Stomach (tissue), 9 donors: ENCODE measurements around the gene GET4. TPM values are rescaled to one million over a fixed set of nuclear protein-coding genes. Genes with fewer than 3 reads are reported as not detected.
A peak's percentile ranks its signal among the peaks of the same experiment; 100 is the strongest.
"Not testable (repeated sequence)": the region's sequence is repeated elsewhere in the genome, so short reads cannot be mapped to it uniquely, and the experiment has no call there.

Experiments
- DNase-seq, 2 donors: peaks; one replicate each; pipeline versions ENCODE4 v3.0.0 to v3.0.0-alpha.2; 2013 to 2019
- H3K27ac ChIP-seq, 5 donors: fragments of 200-600 bp in 4 of 5; sonication (generic) in 4 of 5; one replicate each; pipeline ENCODE4 v1.5.1; 2013 to 2019; ENCODE audit warnings: mild to moderate bottlenecking in 1 of 5, moderate library complexity in 1 of 5
- H3K27me3 ChIP-seq, 3 donors: fragments of 200-600 bp; sonication (generic); one replicate each; pipeline ENCODE4 v1.5.1; 2017 to 2019; ENCODE audit warnings: mixed run types in 1 of 3
- H3K36me3 ChIP-seq, 4 donors: fragments of 200-600 bp; sonication (generic); 1 replicate in 3 of 4; 2 replicates in 1 of 4; pipeline ENCODE4 v1.5.1; 2016 to 2019
- H3K4me1 ChIP-seq, 4 donors: fragments of 200-600 bp; sonication (generic); one replicate each; pipeline ENCODE4 v1.5.1; 2016 to 2019
- H3K4me3 ChIP-seq, 4 donors: fragments of 200-600 bp; sonication (generic) in 3 of 4; one replicate each; pipeline ENCODE4 v1.5.1; 2016 to 2019; ENCODE audit warnings: mild to moderate bottlenecking in 1 of 4
- H3K9me3 ChIP-seq, 4 donors: fragments of 200-600 bp; sonication (generic); one replicate each; pipeline ENCODE4 v1.5.1; 2016 to 2019
- EP300 ChIP-seq: sonication (generic); formaldehyde crosslinking; IDR thresholded peaks from one replicate; pipeline ENCODE4 v1.6.1; 2017; ENCODE audit warnings: antibody characterized with exemption
- POLR2A ChIP-seq, 4 donors: fragments of 450-650 bp; IDR thresholded peaks; one replicate each; pipeline ENCODE4 v1.6.1; 2016; ENCODE audit warnings: antibody characterized with exemption in 4 of 4, control low read depth in 2 of 4, mild to moderate bottlenecking in 1 of 4, moderate library complexity in 1 of 4
- POLR2AphosphoS5 ChIP-seq, 3 donors: sonication (generic); formaldehyde crosslinking; IDR thresholded peaks; one replicate each; pipeline ENCODE4 v1.6.1; 2016; ENCODE audit warnings: antibody characterized with exemption in 3 of 3
- WGBS, 5 donors: extraction: QIAGEN DNeasy Blood & Tissue Kit in 3 of 5; methylation state at CpG; one replicate each; pipeline versions ENCODE4 v1.1.5 to v1.1.7; 2013 to 2018; 5-methylcytosine and 5-hydroxymethylcytosine counted together
- intact Hi-C: fragments of 100-400 bp; cut with DNase I; formaldehyde crosslinking; loops from one replicate; pipeline ENCODE4 v1.15.1; 2023; ENCODE audit warnings: low total_unique reads
- polyA plus RNA-seq, 3 donors: library from polyadenylated mRNA; stranded (reverse); fragments of 200-250 nt; gene quantifications; one replicate each; pipeline ENCODE4 v1.2.3, GENCODE V29; 2013
- total RNA-seq, 5 donors: library from RNA; depleted of rRNA; stranded (reverse); fragments of >200 nt; gene quantifications; one replicate each; pipeline versions ENCODE4 v1.1.0 to v1.2.3, GENCODE V29; 2014 to 2016
- TF ChIP-seq, protein P1 (sequence below), 7 experiments: fragments of 450-650 bp in 4 of 7; fragments of 200-600 bp in 3 of 7; sonication (generic) in 3 of 7; IDR thresholded peaks; one replicate each; pipeline ENCODE4 v1.5.1; 2016 to 2019; ENCODE audit warnings: antibody characterized with exemption in 7 of 7, control low read depth in 2 of 7, mild to moderate bottlenecking in 1 of 7
- donor health status: healthy with polysubstance abuse.
- donor health status: Bipolar disorder and iron deficiency.
- donor health status: healthy.

GET4 gene
- total and polyA plus RNA-seq, 8 donors = 22.4 to 140 (median 46.6) TPM

- H3K4me1 ChIP-seq = peaks cover 31 to 54% (median 40%) of the 10 kb centered on the region in 4 donors
- no peaks in the 10 kb centered on the region for H3K27me3 ChIP-seq
- H3K27ac ChIP-seq = peak overlapping the region; percentile 83 to 94 (median 87)
- TF ChIP-seq POLR2AphosphoS5 (IDR thresholded peaks at IDR 0.05) = peak in 1 of 3 donors; percentile 60
- TF ChIP-seq, protein P1, sequence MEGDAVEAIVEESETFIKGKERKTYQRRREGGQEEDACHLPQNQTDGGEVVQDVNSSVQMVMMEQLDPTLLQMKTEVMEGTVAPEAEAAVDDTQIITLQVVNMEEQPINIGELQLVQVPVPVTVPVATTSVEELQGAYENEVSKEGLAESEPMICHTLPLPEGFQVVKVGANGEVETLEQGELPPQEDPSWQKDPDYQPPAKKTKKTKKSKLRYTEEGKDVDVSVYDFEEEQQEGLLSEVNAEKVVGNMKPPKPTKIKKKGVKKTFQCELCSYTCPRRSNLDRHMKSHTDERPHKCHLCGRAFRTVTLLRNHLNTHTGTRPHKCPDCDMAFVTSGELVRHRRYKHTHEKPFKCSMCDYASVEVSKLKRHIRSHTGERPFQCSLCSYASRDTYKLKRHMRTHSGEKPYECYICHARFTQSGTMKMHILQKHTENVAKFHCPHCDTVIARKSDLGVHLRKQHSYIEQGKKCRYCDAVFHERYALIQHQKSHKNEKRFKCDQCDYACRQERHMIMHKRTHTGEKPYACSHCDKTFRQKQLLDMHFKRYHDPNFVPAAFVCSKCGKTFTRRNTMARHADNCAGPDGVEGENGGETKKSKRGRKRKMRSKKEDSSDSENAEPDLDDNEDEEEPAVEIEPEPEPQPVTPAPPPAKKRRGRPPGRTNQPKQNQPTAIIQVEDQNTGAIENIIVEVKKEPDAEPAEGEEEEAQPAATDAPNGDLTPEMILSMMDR (IDR thresholded peaks at IDR 0.05) = no peak
- H3K36me3 ChIP-seq = peaks cover 59 to 90% (median 85%) of the 10 kb centered on the region in 4 donors
- 71 to 94% (median 86%) methylated on average over 13 to 17 of the region's 17 CpGs for whole genome bisulfite sequencing, 5 donors
- H3K4me3 ChIP-seq = peak overlapping the region in 1 of 4 donors; percentile 16
- no peaks in the 10 kb centered on the region for H3K9me3 ChIP-seq
- DNase-seq = no peak
- intact Hi-C loops = no loop called here
These were observed 8.2 kb upstream of the GET4 start for GRCh38 chr7:868189-868486.

DNA sequence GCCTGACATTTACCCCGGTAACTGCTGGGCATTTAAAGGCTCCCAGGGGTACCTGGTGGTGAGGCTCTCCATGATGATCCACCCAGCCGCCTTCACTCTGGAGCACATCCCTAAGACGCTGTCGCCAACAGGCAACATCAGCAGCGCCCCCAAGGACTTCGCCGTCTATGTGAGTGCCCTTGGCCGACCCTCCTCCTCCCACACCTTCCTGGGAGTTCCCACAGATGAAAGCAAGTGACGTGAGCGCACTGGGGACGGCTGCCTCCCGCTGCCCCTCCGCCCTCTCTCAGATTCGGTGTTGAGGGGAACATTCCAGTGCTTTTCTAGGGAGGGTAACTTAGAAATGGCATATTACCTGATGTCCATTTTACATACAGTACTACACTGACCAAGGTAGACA lies 7.0 kb upstream of the GET4 start:
- intact Hi-C loops = no loop called here
- peak overlapping the region; percentile 34 to 94 (median 62) for H3K27ac ChIP-seq
- H3K4me1 ChIP-seq = peaks cover 41 to 67% (median 51%) of the 10 kb centered on the region in 4 donors
- no peak for DNase-seq
- H3K36me3 ChIP-seq = peaks cover 53 to 82% (median 75%) of the 10 kb centered on the region in 4 donors
- H3K4me3 ChIP-seq = no peak overlapping the region
- H3K27me3 ChIP-seq = no peaks in the 10 kb centered on the region
- TF ChIP-seq POLR2A (IDR thresholded peaks at IDR 0.05) (no peak), EP300 (no peak), POLR2AphosphoS5 (IDR thresholded peaks at IDR 0.05) (no peak)
- TF ChIP-seq, protein P1 (IDR thresholded peaks at IDR 0.05) = no peak
- H3K9me3 ChIP-seq = no peaks in the 10 kb centered on the region
- WGBS, 5 donors = 76 to 88% (median 81%) methylated on average over 14 of the region's 14 CpGs

DNA sequence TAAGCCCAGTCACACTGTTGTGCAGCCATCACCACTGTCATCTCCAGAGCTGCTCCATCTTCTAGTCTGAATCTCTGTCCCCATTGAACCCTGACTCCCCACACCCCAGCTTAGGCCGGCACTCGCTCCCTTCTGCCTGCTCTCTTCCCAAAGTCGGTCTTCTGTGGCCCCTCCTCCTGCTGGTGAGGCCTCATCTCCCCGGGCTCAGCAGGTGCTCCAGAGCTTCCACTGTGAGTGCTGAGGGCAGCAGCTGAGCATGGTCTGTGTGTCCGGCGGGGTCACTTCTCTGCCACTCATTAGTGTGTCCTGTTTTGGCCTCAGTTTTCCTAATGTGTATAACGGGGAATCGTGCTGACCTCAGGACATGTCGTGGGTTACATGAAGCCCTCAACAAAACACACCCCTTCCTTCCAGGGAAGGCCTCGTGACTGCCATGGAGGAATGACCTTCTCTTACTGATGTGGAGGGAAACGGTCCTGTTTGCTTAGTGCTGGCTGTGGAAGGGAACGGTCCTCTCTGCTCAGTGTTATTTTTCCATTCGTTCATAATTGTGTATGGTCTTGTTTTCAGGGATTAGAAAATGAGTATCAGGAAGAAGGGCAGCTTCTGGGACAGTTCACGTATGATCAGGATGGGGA lies 4.3 kb upstream of the GET4 start:
- Histone ChIP-seq H3K4me1 (peaks cover 36 to 72% (median 54%) of the 10 kb centered on the region in 4 donors), H3K4me3 (no peak overlapping the region), H3K27ac (peak overlapping the region in 4 of 5 donors; percentile 66 to 95 (median 84)), H3K27me3 (no peaks in the 10 kb centered on the region), H3K36me3 (peaks cover 37 to 56% (median 53%) of the 10 kb centered on the region in 4 donors), H3K9me3 (no peaks in the 10 kb centered on the region)
- no peak for DNase-seq
- TF ChIP-seq POLR2AphosphoS5 (IDR thresholded peaks at IDR 0.05) = no peak
- no peak for TF ChIP-seq EP300
- TF ChIP-seq, protein P1 (IDR thresholded peaks at IDR 0.05) = no peak
- TF ChIP-seq POLR2A (IDR thresholded peaks at IDR 0.05) = no peak
- WGBS, 5 donors = 65 to 79% (median 79%) methylated on average over 12 to 14 of the region's 14 CpGs
- intact Hi-C loops = loop anchor here (5.0 kb wide), 1 partner anchor 85 kb away; no protein-coding TSS in a partner anchor

DNA sequence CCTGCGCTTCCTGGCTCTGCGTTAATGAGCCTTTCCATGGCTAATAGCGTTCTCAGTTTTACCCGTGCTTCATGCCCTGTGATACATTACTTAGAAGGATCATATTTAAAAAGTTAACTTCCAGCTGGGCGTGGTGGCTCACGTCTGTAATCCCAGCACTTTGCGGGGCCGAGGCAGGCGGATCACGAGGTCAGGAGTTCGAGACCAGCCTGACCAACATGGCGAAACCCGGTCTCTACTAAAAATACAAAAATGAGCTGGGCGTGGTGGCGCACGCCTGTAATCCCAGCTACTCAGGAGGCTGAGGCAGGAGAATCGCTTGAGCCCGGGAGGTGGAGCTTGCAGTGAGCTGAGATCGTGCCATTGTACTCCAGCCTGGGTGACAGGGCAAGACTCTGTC lies 3.7 kb upstream of the GET4 start:
- 85 to 91% (median 89%) methylated on average over 19 of the region's 19 CpGs for WGBS, 5 donors
- not testable (repeated sequence) for DNase-seq, H3K4me3 ChIP-seq, H3K27me3 ChIP-seq, H3K9me3 ChIP-seq
- Histone ChIP-seq H3K4me1 (peaks cover 31 to 70% (median 51%) of the 10 kb centered on the region in 4 donors), H3K36me3 (peaks cover 35 to 50% (median 48%) of the 10 kb centered on the region in 4 donors), H3K27ac (peak overlapping the region in 4 of 5 donors; percentile 66 to 95 (median 84))
- intact Hi-C loops = loop anchor here (5.0 kb wide), 1 partner anchor 85 kb away; no protein-coding TSS in a partner anchor
